ENCODE measurements around the gene ECSIT. TPM values are rescaled to one million over a fixed set of nuclear protein-coding genes. Genes with fewer than 3 reads are reported as not detected.
"Not testable (repeated sequence)": the region's sequence is repeated elsewhere in the genome, so short reads cannot be mapped to it uniquely, and the experiment has no call there.

ECSIT gene
- total RNA-seq, 1 donor = 36.9 TPM

DNA sequence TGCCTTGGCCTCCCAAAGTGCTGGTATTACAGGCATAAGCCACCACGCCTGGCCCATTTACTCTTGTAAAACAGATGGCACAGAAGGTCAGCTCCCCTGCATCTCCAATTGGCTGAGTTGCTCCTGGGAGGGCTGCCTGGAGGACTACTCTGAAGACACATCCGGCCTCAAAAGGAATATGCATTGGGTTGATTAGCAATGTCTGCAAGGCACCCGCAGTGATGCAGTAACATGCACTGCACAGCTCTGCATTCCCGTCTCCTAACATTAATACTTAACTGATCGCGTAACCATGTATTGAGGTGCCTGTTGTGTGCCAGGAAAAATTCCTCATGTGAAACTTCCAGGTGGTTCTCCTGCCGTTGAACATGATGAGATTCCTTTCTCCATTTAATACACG, 53.1 kb downstream of the ECSIT start:
- no peaks in the 10 kb centered on the region for H3K36me3 ChIP-seq (ENCODE audit: insufficient read depth, low read length)
- H3K4me1 ChIP-seq (ENCODE audit: insufficient read depth, low read length) = no peaks in the 10 kb centered on the region
- no peak overlapping the region for H3K4me2 ChIP-seq (ENCODE audit: insufficient read depth, low read length)
- TF ChIP-seq CTCF (IDR thresholded peaks at IDR 0.05; ENCODE audit: extremely low read depth, low read depth, low read length) = no peak
- no peak overlapping the region for H3K27ac ChIP-seq (ENCODE audit: low read depth, low read length)
- H3K79me2 ChIP-seq (ENCODE audit: insufficient read depth, low read length) = no peaks in the 10 kb centered on the region
- H3K9me3 ChIP-seq (ENCODE audit: low read depth, low read length) = no peaks in the 10 kb centered on the region
- DNase-seq (ENCODE audit: insufficient read length, low spot score, missing footprints) = no peak
- no peak overlapping the region for H3K4me3 ChIP-seq (ENCODE audit: insufficient read depth, low read length)
- H3K27me3 ChIP-seq (ENCODE audit: insufficient read depth, low read length) = peaks cover 23% of the 10 kb centered on the region
- no peaks in the 10 kb centered on the region for H4K20me1 ChIP-seq (ENCODE audit: insufficient read depth, low read length)
- H2AFZ ChIP-seq (ENCODE audit: low read length) = no peak overlapping the region

DNA sequence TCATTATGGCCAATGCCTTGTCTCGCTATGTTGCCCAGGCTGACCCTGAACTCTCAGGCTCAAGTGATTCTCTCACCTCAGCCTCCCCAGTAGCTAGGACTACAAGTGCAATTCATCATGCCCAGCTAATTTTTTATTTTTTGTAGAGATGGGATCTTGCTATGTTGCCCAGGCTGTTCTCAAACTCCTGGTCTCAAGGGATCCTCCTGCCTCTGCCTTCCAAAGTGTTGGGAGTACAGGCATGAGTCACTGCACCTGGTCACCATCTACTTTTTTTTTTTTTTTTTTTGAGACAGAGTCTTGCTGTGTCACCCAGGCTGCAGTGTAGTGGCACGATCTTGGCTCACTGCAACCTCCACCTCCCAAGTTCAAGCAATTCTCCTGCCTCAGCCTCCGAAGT, 53.6 kb downstream of the ECSIT start:
- not testable (repeated sequence) for H3K27ac ChIP-seq (ENCODE audit: low read depth, low read length); H2AFZ ChIP-seq (ENCODE audit: low read length); H3K79me2 ChIP-seq (ENCODE audit: insufficient read depth, low read length); H3K4me1 ChIP-seq (ENCODE audit: insufficient read depth, low read length); H3K9me3 ChIP-seq (ENCODE audit: low read depth, low read length); H3K4me2 ChIP-seq (ENCODE audit: insufficient read depth, low read length); H4K20me1 ChIP-seq (ENCODE audit: insufficient read depth, low read length); DNase-seq (ENCODE audit: insufficient read length, low spot score, missing footprints); H3K4me3 ChIP-seq (ENCODE audit: insufficient read depth, low read length); H3K36me3 ChIP-seq (ENCODE audit: insufficient read depth, low read length)
- H3K27me3 ChIP-seq (ENCODE audit: insufficient read depth, low read length) = peaks cover 19% of the 10 kb centered on the region

GRCh38 chr19:11473725-11474124, 55.2 kb downstream of the ECSIT start:
- H4K20me1 ChIP-seq (ENCODE audit: insufficient read depth, low read length) = no peaks in the 10 kb centered on the region
- no peak overlapping the region for H3K4me2 ChIP-seq (ENCODE audit: insufficient read depth, low read length)
- H3K27ac ChIP-seq (ENCODE audit: low read depth, low read length) = no peak overlapping the region
- H3K27me3 ChIP-seq (ENCODE audit: insufficient read depth, low read length) = peaks cover 7% of the 10 kb centered on the region
- no peaks in the 10 kb centered on the region for H3K4me1 ChIP-seq (ENCODE audit: insufficient read depth, low read length)
- peak; percentile 42 for DNase-seq (ENCODE audit: insufficient read length, low spot score, missing footprints)
- no peaks in the 10 kb centered on the region for H3K36me3 ChIP-seq (ENCODE audit: insufficient read depth, low read length)
- H3K79me2 ChIP-seq (ENCODE audit: insufficient read depth, low read length) = no peaks in the 10 kb centered on the region
- no peaks in the 10 kb centered on the region for H3K9me3 ChIP-seq (ENCODE audit: low read depth, low read length)
- H3K4me3 ChIP-seq (ENCODE audit: insufficient read depth, low read length) = no peak overlapping the region
- H2AFZ ChIP-seq (ENCODE audit: low read length) = no peak overlapping the region
- TF ChIP-seq CTCF (IDR thresholded peaks at IDR 0.05; ENCODE audit: extremely low read depth, low read depth, low read length) = no peak

DNA sequence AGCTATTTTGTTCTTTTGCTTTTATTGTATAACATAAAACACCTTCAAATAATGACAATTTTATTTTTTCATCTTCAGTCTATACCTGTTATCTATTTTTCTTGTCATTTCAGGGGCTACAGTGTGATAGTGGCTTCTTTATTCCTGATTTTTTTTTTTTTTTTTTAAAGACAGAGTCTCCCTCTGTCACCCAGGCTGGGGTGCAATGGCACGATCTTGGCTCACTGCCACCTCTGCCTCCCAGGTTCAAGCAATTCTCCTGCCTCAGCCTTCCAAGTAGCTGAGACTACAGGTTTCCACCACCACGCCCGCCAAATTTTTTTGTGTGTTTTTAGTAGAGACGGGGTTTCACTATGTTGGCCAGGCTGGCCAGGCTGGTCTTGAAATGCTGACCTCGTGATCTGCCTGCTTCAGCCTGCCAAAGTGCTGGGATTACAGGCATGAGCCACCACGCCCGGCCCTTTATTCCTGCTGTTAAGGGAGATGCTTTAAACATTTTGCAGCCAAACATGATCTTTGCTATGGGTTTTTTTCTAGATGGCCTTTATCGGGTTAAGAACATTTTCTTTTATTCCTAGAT, 60.6 kb downstream of the ECSIT start:
- not testable (repeated sequence) for H3K27me3 ChIP-seq (ENCODE audit: insufficient read depth, low read length); H3K27ac ChIP-seq (ENCODE audit: low read depth, low read length); H3K4me2 ChIP-seq (ENCODE audit: insufficient read depth, low read length); H3K4me3 ChIP-seq (ENCODE audit: insufficient read depth, low read length); H2AFZ ChIP-seq (ENCODE audit: low read length); H3K36me3 ChIP-seq (ENCODE audit: insufficient read depth, low read length); H4K20me1 ChIP-seq (ENCODE audit: insufficient read depth, low read length); H3K9me3 ChIP-seq (ENCODE audit: low read depth, low read length); DNase-seq (ENCODE audit: insufficient read length, low spot score, missing footprints); H3K4me1 ChIP-seq (ENCODE audit: insufficient read depth, low read length); H3K79me2 ChIP-seq (ENCODE audit: insufficient read depth, low read length)

DNA sequence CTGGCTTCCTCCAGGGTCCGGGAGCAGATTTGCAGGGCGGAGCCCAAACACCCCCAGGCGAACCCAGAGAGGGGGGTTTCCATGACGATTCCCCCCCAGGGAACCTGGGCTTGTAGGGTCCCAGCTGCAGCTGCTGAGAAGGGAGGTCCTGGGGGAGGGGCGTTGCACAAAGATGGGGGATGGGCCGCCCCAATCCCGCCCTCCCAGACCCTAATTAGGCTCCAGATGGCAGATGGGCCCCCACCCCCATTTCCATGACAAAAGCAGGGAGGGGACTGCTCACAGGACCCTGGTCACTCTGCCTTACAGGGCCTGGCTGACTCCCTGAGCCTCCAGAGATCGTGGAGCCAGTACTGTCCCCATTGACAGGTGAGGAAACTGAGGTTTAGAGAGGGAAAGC, 63.3 kb downstream of the ECSIT start:
- Histone ChIP-seq H3K36me3 (ENCODE audit: insufficient read depth, low read length) (no peaks in the 10 kb centered on the region), H3K27ac (ENCODE audit: low read depth, low read length) (no peak overlapping the region), H3K27me3 (ENCODE audit: insufficient read depth, low read length) (no peaks in the 10 kb centered on the region), H3K4me2 (ENCODE audit: insufficient read depth, low read length) (no peak overlapping the region), H4K20me1 (ENCODE audit: insufficient read depth, low read length) (no peaks in the 10 kb centered on the region), H2AFZ (ENCODE audit: low read length) (no peak overlapping the region), H3K79me2 (ENCODE audit: insufficient read depth, low read length) (no peaks in the 10 kb centered on the region), H3K4me3 (ENCODE audit: insufficient read depth, low read length) (no peak overlapping the region), H3K9me3 (ENCODE audit: low read depth, low read length) (no peaks in the 10 kb centered on the region), H3K4me1 (ENCODE audit: insufficient read depth, low read length) (no peaks in the 10 kb centered on the region)
- peak; percentile 13 for DNase-seq (ENCODE audit: insufficient read length, low spot score, missing footprints)
- TF ChIP-seq CTCF (IDR thresholded peaks at IDR 0.05; ENCODE audit: extremely low read depth, low read depth, low read length) = no peak
